ENCODE results near the gene ROBO1. TPM values are rescaled to one million over a fixed set of nuclear protein-coding genes. Genes with fewer than 3 reads are reported as not detected.
A peak's percentile ranks its signal among the peaks of the same experiment; 100 is the strongest.
"Not testable (repeated sequence)": the region's sequence is repeated elsewhere in the genome, so short reads cannot be mapped to it uniquely, and the experiment has no call there.

Gene ROBO1
- total RNA-seq, 1 experiment from 2014 or later: 19.5 TPM

GRCh38 chr3:79551997-79552396, 215.8 kb downstream of the ROBO1 start:
- no peak for DNase-seq (ENCODE audit: low read depth)

DNA sequence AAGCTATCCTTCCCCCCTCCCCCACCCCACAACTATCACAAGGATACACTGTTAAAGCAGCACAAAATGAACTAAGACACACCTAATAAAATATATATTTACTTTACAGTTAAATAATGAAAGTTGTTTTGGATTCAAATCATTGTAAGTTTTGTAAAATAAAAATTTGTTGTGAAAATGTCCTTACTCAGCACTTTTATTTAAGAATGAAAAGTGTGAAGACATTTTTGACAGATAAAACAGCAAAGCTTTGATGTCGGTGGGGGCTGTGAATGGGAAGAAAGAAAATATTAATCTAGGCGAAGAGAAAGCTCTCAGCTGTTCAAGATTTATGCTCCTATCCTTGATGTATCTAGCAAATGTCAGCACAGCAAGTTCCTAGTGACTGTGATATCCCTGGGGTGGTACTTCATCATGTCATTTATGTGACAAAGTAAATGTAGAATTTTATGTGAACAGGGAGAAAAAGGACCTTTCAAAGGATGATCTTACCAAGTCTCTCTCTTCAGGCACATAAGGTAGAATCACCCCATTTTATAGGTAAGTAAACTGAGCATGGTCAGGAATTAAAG, 216.4 kb downstream of the ROBO1 start:
- no peak for DNase-seq (ENCODE audit: low read depth)

DNA sequence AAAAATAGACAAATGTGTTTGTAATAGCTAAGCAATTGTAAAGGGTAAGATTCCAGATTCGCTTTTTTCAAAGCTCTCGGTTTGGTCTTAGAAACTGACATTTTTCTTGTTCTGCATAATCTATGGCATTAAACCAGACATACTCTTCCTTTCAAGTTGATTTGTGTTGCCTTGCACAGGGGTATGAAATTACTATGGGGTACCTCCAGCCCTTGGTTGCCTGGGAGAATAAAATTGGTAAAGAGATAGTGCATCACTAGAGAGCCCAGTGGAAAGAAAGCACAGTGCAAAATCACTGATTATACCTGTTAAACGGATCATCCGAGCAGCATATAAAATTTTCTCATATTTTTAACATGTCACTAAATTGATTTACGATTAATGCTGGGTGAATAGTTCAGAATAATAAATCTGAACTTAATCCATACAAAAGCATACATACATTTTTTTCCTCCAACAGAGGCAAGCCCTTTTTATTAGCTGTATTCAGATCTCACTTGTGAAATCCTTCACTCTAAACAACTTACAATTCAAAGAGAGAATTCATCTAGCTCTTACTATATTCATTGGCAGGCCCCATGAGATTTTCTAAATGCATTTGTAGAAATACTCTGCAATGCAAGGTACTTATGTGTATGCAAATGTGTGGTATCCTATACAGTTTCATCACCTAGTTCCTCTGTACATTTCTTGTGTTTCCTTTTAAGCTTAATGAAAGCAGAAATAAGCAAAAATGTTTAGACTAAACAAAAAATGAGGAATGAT, 224.4 kb downstream of the ROBO1 start:
- DNase-seq (ENCODE audit: low read depth): no peak

GRCh38 chr3:79534727-79535126, 233.1 kb downstream of the ROBO1 start:
- no peak for DNase-seq (ENCODE audit: low read depth)

- DNase-seq (ENCODE audit: low read depth): no peak
Measured at GRCh38 chr3:79531566-79532295, 236.1 kb downstream of the ROBO1 start.

GRCh38 chr3:79521221-79521848, 246.5 kb downstream of the ROBO1 start:
- peak; percentile 17 for DNase-seq (ENCODE audit: low read depth)

DNA sequence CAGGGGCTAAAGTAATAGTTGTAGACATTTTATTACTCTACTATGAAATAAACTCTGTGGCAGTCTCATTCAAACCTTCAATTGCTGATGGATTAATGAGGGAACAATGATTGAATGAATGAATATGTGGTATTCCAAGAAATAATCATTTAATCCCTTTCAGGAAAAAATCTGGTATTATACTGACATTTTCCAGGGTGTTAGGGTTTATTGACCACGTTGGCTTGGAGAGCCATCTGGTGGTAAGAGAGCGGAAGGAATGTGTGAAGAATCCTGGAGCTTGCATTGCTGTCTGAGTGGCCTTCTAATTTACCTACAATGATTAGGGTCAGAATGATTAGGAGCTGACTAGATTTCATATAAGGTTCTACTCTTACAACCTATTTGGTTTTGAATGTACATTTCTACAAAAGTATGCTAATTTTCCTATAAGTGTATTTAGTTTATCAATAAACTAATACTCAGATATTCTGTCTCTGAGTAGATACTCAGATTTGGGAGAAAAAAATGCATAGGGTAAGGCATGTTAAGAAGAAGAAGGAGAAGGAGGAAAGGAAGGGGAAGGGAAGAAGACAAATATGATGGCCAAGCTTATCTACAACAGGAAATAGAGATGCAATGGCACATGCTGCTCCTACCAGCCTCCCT, 249.9 kb downstream of the ROBO1 start:
- peak; percentile 29 for DNase-seq (ENCODE audit: low read depth)

- no peak for DNase-seq (ENCODE audit: low read depth)
Measured at GRCh38 chr3:79516795-79517194, 251.0 kb downstream of the ROBO1 start.

DNA sequence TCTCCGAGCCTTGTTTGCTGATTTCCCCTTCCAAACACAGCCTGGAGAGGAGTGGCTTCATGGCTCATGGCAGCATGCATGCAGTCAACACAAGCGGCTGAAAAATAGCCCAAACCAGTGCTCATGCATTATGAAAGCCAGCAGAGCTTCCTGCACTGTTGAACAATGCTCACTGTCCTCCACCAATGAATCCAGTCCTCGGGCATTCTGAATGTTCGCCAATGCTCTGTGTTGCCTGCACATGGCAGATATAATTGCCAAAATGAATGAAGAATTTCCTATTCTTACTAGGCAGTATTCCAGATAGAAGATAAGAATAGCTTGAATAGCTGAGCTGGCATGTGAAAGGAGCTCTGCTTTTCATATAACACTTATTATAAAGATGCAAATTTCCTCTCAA, 252.7 kb downstream of the ROBO1 start:
- no peak for DNase-seq (ENCODE audit: low read depth)

- DNase-seq (ENCODE audit: low read depth): no peak
Measured at GRCh38 chr3:79514069-79514468, 253.7 kb downstream of the ROBO1 start.

GRCh38 chr3:79506751-79507150, 261.0 kb downstream of the ROBO1 start:
- DNase-seq (ENCODE audit: low read depth): no peak

DNA sequence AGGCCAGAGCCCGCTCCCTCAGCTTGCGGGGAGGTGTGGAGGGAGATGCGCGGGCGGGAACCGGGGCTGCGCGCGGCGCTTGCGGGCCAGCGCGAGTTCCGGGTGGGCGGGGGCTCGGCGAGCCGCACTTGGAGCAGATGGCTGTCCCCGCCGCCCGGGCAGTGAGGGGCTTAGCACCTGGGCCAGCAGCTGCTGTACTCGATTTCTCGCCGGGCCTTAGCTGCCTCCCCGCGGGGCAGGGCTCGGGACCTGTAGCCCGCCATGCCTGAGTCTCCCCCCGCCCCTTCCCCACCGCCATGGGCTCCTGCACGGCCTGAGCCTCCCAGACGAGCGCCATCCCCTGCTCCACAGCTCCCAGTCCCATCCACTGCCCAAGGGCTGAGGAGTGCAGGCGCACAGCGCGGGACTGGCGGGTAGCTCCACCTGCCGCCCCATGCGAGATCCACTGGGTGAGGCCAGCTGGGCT, 265.5 kb downstream of the ROBO1 start:
- DNase-seq (ENCODE audit: low read depth): not testable (repeated sequence)

GRCh38 chr3:79497447-79498111, 270.2 kb downstream of the ROBO1 start:
- no peak for DNase-seq (ENCODE audit: low read depth)

- no peak for DNase-seq (ENCODE audit: low read depth)
Measured at GRCh38 chr3:79491029-79491641, 276.7 kb downstream of the ROBO1 start.

GRCh38 chr3:79490165-79491028, 277.4 kb downstream of the ROBO1 start:
- peak; percentile 61 for DNase-seq (ENCODE audit: low read depth)

- DNase-seq (ENCODE audit: low read depth): no peak
Measured at GRCh38 chr3:79488407-79488806, 279.4 kb downstream of the ROBO1 start.

DNA sequence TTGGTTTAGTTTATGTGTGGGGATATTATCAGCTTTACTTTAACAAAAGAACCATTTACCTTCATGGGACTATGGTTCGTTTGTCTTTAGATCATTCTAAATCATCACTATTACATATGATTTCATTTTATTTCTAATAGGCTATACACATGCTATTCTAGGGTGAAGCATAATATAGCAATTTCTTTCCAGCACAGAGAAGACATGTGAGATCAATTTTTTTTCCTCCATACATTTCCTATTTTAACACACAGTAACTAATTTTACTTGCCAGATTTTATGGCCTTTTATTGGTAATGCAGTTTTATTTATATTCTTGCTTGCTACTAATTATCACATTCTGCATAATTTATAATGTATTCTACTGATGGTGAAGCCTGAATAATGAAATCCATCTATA, 287.1 kb downstream of the ROBO1 start:
- DNase-seq (ENCODE audit: low read depth): no peak

- no peak for DNase-seq (ENCODE audit: low read depth)
Measured at GRCh38 chr3:79478620-79479019, 289.2 kb downstream of the ROBO1 start.

- no peak for DNase-seq (ENCODE audit: low read depth)
Measured at GRCh38 chr3:79477242-79477641, 290.6 kb downstream of the ROBO1 start.

GRCh38 chr3:79473993-79474392, 293.8 kb downstream of the ROBO1 start:
- DNase-seq (ENCODE audit: low read depth): no peak

All from Daoy (cell line).